ENCODE measurements around the gene HCFC2.

HCFC2 gene

DNA sequence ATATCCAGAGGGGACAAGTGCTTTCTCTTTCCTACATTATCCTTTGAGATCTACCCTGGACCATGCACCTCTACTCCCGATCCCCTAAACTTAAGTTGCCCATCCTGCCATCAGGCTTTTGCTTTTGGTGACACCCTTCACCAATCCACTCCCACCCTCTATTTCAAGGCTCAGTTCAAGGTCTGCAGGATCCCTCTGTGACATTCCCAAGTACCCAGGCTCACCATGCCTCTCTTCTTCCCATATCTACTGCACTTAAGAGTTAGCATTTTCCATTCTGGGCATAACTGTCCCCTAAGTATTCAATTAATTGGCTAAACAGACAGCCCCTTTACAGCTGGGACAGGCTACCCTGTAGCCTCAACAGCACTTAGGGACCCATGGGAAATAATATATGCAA is 70.6 kb downstream of the HCFC2 start:
- no peak for DNase-seq (ENCODE audit: low read depth in 1 of 2, low spot score in 1 of 2)
- TF ChIP-seq JUND (IDR thresholded peaks at IDR 0.05; ENCODE audit: low read depth) = no peak
- in situ Hi-C loops (cut with HindIII; ENCODE audit: low pct_unique_long_range_greater_than_20kb, low sequenced_read_pairs) = no loop called here

DNA sequence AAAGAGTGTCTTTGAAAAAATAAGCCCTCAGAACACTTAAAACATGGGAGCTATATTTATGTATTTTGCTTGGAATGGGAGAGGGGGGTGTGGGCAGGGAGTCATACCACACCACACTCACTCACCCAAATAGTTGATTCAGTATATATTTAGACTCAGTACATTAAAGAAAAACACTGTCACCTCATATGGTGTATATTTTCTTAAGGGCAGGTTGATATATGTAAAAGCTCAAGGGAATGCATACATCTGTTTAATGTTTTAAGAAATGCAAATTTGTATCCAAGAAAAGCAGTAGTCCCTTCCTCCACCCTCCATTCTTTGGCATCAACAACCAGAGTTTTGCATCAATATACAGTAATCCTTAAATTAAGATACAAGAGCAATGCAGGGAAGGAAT is 72.2 kb downstream of the HCFC2 start:
- in situ Hi-C loops (cut with HindIII; ENCODE audit: low pct_unique_long_range_greater_than_20kb, low sequenced_read_pairs) = no loop called here
- no peak for TF ChIP-seq JUND (IDR thresholded peaks at IDR 0.05; ENCODE audit: low read depth)
- DNase-seq (ENCODE audit: low read depth in 1 of 2, low spot score in 1 of 2) = no peak

DNA sequence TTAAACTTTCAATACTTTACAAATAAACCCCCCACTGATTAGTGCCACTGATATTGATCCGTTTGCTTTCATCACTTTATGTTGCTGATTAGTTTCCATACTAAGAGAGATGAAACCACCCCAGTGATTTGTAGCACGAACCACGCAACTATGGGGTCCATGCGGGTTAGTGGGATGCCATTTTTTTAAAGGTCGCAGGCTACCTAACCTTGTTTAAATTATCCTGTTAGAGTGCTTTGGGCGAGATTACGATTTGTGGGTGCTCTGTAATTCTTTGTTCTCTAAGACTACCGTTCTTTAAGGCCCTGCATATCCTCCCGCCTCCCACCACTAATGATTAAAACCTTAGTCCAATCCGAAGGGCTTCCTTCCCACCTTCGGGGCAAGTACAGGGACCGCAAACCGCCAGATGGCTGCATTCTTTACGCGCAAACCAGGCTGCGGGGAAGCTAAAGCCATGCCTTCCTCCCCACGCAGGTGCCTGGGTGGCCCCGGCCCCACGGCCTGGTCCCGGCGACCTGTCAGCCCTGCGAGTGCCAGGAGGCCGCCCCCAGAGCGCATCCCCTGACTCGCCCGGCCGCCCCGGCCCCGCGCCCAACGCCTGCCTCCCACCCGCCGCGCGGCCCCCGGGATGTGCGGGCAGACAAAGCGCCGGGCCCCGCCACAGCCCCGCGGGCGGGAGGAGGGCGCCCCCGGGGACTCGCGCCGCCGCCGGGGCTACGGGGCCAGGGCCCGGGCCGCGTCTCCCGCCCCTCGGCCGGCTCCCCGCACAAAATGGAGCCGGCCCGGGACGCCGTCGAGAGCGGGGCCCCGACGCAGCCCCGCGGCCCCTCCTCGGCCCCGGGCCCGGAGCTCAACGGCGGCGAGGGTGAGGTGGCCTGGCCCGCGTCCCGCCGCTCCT is 72.9 kb downstream of the HCFC2 start:
- no peak for TF ChIP-seq JUND (IDR thresholded peaks at IDR 0.05; ENCODE audit: low read depth)
- peak; percentile 69 to 74 for DNase-seq (ENCODE audit: low read depth in 1 of 2, low spot score in 1 of 2)
- in situ Hi-C loops (cut with HindIII; ENCODE audit: low pct_unique_long_range_greater_than_20kb, low sequenced_read_pairs) = no loop called here

DNA sequence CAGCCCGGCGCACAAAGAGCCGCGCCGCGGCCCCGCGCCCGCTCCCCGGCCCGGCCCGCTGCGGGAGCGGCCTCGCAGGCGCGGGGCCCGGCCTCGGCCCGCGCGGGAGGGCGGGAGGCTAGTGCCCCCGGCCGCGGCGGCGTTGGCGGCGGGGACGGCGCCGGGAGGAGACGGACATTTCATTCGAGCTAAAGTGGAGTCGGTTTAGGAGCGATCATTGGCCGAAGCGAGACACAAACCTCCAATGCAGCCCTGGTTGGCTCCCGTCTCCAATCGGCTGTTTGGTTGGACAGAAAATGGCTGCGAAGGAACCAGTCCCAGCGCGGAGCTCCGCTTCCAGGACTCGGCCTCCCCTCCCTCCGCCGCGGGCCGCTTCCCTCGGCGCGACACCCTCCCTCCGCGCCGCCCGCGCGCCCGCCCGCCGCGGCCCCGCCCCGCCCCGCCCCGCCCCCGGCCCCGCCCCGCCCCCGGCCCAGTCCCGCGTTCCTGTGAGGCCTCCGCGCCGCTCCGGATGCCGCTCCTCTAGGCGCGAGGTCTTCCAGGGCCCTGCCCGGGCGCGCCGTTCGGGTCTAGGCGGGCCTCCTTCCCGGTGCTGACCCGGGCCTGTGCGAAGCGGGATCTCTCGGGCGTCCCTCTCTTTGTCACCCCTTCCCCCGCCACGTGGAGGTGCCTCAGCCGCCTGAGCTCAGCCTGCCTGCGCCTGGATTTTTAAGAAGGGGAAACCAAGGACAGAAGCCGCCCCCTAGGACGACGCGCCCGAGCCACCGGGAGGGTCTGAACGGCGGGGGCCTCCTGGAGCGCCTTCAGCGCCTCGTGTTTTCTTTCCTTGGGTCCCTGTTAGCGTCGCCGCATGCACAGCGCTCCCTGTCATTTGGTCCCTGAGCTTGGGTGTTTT is 73.8 kb downstream of the HCFC2 start, which contains the start of gene NFYB:
TSS of gene NFYB (minus strand) at position 309 of the 895 bp plus-strand sequence. CDS start 2,757 bp downstream, outside the sequence.
- peak; percentile 99 to 100 for DNase-seq (ENCODE audit: low read depth in 1 of 2, low spot score in 1 of 2)
- in situ Hi-C loops (cut with HindIII; ENCODE audit: low pct_unique_long_range_greater_than_20kb, low sequenced_read_pairs) = no loop called here
- TF ChIP-seq JUND (IDR thresholded peaks at IDR 0.05; ENCODE audit: low read depth) = peak; percentile 30; the same call in 1 of the 2 replicates

DNA sequence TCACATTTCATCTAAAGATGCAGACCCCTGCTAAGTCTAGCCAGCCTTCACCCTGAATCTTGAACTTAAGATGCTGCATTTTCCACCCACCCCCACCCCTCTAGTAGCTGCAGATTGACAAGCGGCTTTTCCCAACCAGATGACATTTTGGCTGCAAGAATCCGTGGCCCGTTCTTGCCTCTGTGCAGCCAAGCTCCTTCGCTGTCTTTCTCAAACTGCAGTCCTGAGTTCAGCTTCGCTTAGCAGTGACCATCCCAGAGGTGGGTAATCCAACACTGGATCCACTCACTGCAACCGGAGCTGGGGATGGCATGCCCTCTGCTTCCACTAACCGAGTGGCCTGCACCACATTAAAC is 74.4 kb downstream of the HCFC2 start:
- in situ Hi-C loops (cut with HindIII; ENCODE audit: low pct_unique_long_range_greater_than_20kb, low sequenced_read_pairs) = no loop called here
- no peak for DNase-seq (ENCODE audit: low read depth in 1 of 2, low spot score in 1 of 2)

DNA sequence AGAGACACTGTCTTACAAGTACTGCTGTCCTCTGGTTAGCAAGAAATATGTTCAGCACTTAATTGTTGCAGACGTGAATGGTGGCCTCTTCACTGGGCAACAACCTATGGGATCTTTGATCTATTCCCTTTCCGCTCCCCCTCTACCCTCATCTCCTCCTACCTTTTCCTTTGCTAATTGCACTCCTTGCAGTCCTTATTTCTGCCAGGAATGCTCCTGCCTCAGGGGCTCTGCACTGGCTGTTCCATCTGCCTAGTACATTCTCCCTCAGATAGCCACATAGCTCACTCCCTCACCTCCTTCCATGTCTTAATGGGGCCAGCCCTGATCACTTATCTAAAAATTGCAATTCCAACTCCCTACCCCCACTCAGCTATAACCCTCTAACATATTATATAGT is 78.2 kb downstream of the HCFC2 start:
- in situ Hi-C loops (cut with HindIII; ENCODE audit: low pct_unique_long_range_greater_than_20kb, low sequenced_read_pairs) = no loop called here
- no peak for TF ChIP-seq JUND (IDR thresholded peaks at IDR 0.05; ENCODE audit: low read depth)

More for the DNA sequence above, 74.4 kb downstream of the HCFC2 start:
- TF ChIP-seq JUND (IDR thresholded peaks at IDR 0.05; ENCODE audit: low read depth) = no peak

DNA sequence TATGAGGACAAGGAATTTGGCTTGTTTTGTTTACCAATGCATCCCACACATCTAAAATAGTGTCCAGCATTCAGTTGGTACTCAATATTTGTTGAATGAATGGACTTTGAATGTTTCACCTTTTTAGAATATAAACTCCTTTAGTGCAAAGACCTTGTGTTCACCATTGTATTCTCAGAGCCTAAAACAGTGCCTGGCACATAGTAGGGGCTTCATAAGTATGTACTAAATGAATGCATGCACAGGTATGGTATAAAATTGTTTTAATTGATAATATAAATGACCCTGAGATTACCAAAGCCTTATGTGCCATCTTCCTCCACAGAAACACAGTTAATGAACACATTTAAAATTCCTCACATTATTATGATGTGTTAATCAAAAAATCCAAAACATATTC is 78.7 kb downstream of the HCFC2 start:
- TF ChIP-seq JUND (IDR thresholded peaks at IDR 0.05; ENCODE audit: low read depth) = no peak
- DNase-seq (ENCODE audit: low read depth in 1 of 2, low spot score in 1 of 2) = no peak
- in situ Hi-C loops (cut with HindIII; ENCODE audit: low pct_unique_long_range_greater_than_20kb, low sequenced_read_pairs) = no loop called here

More for the DNA sequence above, 78.2 kb downstream of the HCFC2 start:
- DNase-seq (ENCODE audit: low read depth in 1 of 2, low spot score in 1 of 2) = no peak

DNA sequence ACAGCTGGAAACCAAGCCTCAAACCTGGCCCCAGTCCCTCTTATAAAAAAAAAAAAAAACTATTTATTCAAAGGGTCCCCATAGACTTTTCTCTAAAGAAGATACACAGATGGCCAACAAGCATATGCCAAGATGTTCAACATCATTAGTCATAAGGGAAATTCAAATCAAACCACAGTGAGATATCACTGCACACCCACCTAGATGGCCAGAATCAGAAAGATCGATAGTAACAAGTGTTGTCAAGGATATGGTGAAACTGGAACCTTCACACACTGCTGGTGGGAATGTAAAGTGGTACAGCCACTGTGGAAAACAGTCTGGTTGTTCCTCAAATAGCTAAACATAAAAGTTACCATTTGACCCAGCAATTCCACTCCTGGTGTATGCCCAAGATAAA is 79.6 kb downstream of the HCFC2 start:
- no peak for DNase-seq (ENCODE audit: low read depth in 1 of 2, low spot score in 1 of 2)
- in situ Hi-C loops (cut with HindIII; ENCODE audit: low pct_unique_long_range_greater_than_20kb, low sequenced_read_pairs) = no loop called here
- TF ChIP-seq JUND (IDR thresholded peaks at IDR 0.05; ENCODE audit: low read depth) = no peak

DNA sequence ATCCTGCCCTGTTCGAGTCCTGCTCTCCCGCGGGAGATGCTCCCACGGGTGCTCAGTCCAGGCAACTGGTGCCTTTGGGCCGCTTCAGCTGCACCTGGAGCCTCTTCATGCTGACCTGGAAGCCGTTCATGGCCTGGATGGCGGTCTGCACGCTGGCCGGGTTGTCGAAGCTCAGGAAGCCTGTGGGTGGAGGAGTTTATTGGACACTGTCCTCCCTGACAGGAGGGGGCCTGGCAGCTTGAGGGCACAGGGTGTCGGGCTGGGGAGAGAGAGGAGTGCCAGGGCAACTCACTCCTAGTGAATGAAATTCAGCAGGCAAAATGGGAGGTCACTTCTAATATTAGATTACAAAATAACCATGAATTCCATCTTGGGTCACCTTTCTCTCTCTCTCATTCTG is 83.0 kb downstream of the HCFC2 start:
- TF ChIP-seq JUND (IDR thresholded peaks at IDR 0.05; ENCODE audit: low read depth) = no peak
- no peak for DNase-seq (ENCODE audit: low read depth in 1 of 2, low spot score in 1 of 2)
- in situ Hi-C loops (cut with HindIII; ENCODE audit: low pct_unique_long_range_greater_than_20kb, low sequenced_read_pairs) = no loop called here

DNA sequence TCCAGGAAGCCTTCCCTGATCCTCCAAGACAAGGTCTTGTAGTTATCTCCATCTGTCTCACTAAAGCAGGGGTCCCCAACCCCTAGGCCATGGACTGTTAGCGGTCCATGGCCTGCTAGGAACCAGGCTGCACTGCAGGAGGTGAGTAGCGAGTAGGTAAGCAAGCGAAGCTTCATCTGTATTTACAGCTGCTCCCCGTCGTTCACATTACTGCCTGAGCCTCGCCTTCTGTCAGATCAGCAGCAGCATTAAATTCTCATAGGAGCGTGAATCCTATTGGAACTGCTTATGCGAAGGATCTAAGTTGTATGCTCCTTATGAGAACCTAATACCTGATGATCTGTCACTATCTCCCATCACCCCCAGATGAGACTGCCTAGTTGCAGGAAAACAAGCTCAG is 86.1 kb downstream of the HCFC2 start:
- DNase-seq (ENCODE audit: low read depth in 1 of 2, low spot score in 1 of 2) = no peak
- in situ Hi-C loops (cut with HindIII; ENCODE audit: low pct_unique_long_range_greater_than_20kb, low sequenced_read_pairs) = no loop called here
- no peak for TF ChIP-seq JUND (IDR thresholded peaks at IDR 0.05; ENCODE audit: low read depth)

DNA sequence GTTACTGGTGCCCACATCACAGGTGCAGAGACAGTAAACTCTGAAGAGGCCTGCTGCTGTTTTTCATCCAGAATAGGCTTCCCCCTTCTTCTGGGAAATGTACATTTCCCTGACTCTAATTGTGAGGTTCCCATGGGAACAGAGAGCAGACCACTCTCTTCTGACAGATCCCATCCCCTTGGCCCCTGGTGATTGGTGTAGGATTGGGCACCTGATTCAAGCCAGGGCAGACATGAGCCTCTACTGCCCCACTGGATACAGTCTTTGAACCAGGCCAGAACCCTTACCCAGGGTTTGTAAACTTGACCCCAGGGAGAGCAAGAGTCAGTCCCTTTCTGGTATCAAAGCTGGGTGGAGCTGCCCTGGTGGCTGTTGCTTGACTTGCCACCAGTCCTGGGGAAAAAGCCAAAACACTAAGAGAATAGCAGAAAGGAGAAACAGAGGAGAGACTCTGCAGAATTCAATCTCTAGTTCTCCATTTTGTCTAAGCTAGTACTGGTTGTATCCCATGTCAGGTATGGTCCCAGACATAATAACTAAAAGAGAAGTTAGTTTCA is 88.4 kb downstream of the HCFC2 start:
- TF ChIP-seq JUND (IDR thresholded peaks at IDR 0.05; ENCODE audit: low read depth) = no peak
- DNase-seq (ENCODE audit: low read depth in 1 of 2, low spot score in 1 of 2) = no peak
- in situ Hi-C loops (cut with HindIII; ENCODE audit: low pct_unique_long_range_greater_than_20kb, low sequenced_read_pairs) = no loop called here

DNA sequence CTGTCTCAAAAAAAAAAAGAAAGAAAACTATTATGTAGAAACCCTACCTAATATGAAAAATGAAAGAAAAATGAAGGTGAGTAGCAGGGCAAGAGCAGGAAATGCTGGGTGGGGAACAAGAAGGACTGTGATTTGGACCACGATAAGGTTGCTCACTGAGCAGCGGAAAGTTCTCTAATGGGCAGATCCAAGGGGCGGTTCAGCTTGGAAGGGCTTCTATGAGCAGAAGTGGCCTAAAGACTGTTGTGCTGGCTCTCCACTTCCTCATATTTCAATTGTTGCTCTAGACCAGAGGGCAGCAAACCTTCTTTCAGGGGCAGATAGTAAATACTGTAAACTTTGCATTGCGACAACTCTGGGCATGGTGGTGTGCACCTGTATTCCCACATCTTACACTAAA is 90.0 kb downstream of the HCFC2 start:
- DNase-seq (ENCODE audit: low read depth in 1 of 2, low spot score in 1 of 2) = peak in 1 of 2 experiments; percentile 40
- no peak for TF ChIP-seq JUND (IDR thresholded peaks at IDR 0.05; ENCODE audit: low read depth)
- in situ Hi-C loops (cut with HindIII; ENCODE audit: low pct_unique_long_range_greater_than_20kb, low sequenced_read_pairs) = no loop called here
